GM21381 (cell line): ENCODE measurements around the gene ACOT9.
A peak's percentile ranks its signal among the peaks of the same experiment; 100 is the strongest.
"Not testable (repeated sequence)": the region's sequence is repeated elsewhere in the genome, so short reads cannot be mapped to it uniquely, and the experiment has no call there.

Source experiments
- ATAC-seq: cut with Tn5 transposase; IDR thresholded peaks from one replicate; pipeline ENCODE4 v1.9.1; 2021; ENCODE audit warnings: mild to moderate bottlenecking, moderate library complexity; ENCODE audit not compliant: unreplicated experiment

ACOT9 gene

GRCh38 chrX:23742697-23743622 lies at the start of gene ACOT9:
TSS of gene ACOT9 (minus strand) at chrX:23743276. CDS start at chrX:23743144, 132 bp downstream.
- ATAC-seq = peak; percentile 97

GRCh38 chrX:23790155-23790497 lies 47.0 kb upstream of the ACOT9 start:
- ATAC-seq = no peak

- no peak for ATAC-seq
These were observed 46.5 kb upstream of the ACOT9 start for GRCh38 chrX:23789386-23790154.

- ATAC-seq = no peak
These were observed 45.9 kb upstream of the ACOT9 start for GRCh38 chrX:23788946-23789345.

- no peak for ATAC-seq
These were observed 45.4 kb upstream of the ACOT9 start for GRCh38 chrX:23788521-23788920.

GRCh38 chrX:23787745-23788118 lies 44.7 kb upstream of the ACOT9 start:
- ATAC-seq = no peak

- no peak for ATAC-seq
These were observed 43.3 kb upstream of the ACOT9 start for GRCh38 chrX:23786268-23786815.

GRCh38 chrX:23785580-23785979 lies 42.5 kb upstream of the ACOT9 start:
- ATAC-seq = no peak

GRCh38 chrX:23784470-23785331 lies 41.6 kb upstream of the ACOT9 start:
- no peak for ATAC-seq

GRCh38 chrX:23783589-23784469 lies 40.8 kb upstream of the ACOT9 start:
- ATAC-seq = no peak

GRCh38 chrX:23782863-23783588 lies 40.0 kb upstream of the ACOT9 start, which contains the start of gene SAT1:
TSS of gene SAT1 (plus strand) at chrX:23783173. CDS start at chrX:23783352, 179 bp downstream.
- peak; percentile 82 for ATAC-seq

- no peak for ATAC-seq
These were observed 39.4 kb upstream of the ACOT9 start for GRCh38 chrX:23782455-23782854.

GRCh38 chrX:23779025-23779424 lies 35.9 kb upstream of the ACOT9 start:
- ATAC-seq = no peak

- no peak for ATAC-seq
These were observed 33.3 kb upstream of the ACOT9 start for GRCh38 chrX:23776363-23776762.

- peak; percentile 83 for ATAC-seq
These were observed 30.6 kb upstream of the ACOT9 start for GRCh38 chrX:23773601-23774175.

- not testable (repeated sequence) for ATAC-seq
These were observed 28.0 kb upstream of the ACOT9 start for GRCh38 chrX:23771086-23771485.

- no peak for ATAC-seq
These were observed 27.1 kb upstream of the ACOT9 start for GRCh38 chrX:23770142-23770541.

GRCh38 chrX:23766650-23767551 lies 23.8 kb upstream of the ACOT9 start:
- ATAC-seq = no peak
